Heart left ventricle (tissue), 16 donors: ENCODE data around the gene SEC14L2. TPM values are rescaled to one million over a fixed set of nuclear protein-coding genes. Genes with fewer than 3 reads are reported as not detected.

Experiments used
- ATAC-seq, 4 donors: fragments of 200-7000 bp; cut with Tn5 transposase; one replicate each; pipeline ENCODE4 v1.9.1; 2020 to 2022; ENCODE audit warnings: moderate library complexity in 4 of 4, mild to moderate bottlenecking in 3 of 4, moderate number of reproducible peaks in 1 of 4
- DNase-seq, 5 donors: peaks; one replicate each; pipeline ENCODE4 v3.0.0-alpha.2; 2020
- H3K27ac ChIP-seq, 12 donors: fragments of 200-600 bp; sonication (generic) in 4 of 12; one replicate each; pipeline versions ENCODE4 v1.5.0 to v1.8.0; 2016 to 2022; ENCODE audit warnings: mild to moderate bottlenecking in 2 of 12
- H3K27me3 ChIP-seq, 9 donors: fragments of 200-600 bp; sonication (generic) in 2 of 9; one replicate each; pipeline versions ENCODE4 v1.5.1 to v1.8.0; 2016 to 2022; ENCODE audit warnings: mild to moderate bottlenecking in 3 of 9
- H3K36me3 ChIP-seq, 9 donors: fragments of 200-600 bp; sonication (generic) in 2 of 9; one replicate each; pipeline versions ENCODE4 v1.5.0 to v1.8.0; 2018 to 2022; ENCODE audit warnings: mild to moderate bottlenecking in 2 of 9
- H3K4me1 ChIP-seq, 12 donors: fragments of 200-600 bp; sonication (generic) in 4 of 12; one replicate each; pipeline versions ENCODE4 v1.5.0 to v1.8.0; 2016 to 2022; ENCODE audit warnings: mild to moderate bottlenecking in 3 of 12
- H3K4me3 ChIP-seq, 12 donors: fragments of 200-600 bp; sonication (generic) in 4 of 12; one replicate each; pipeline versions ENCODE4 v1.5.0 to v1.8.0; 2017 to 2022; ENCODE audit warnings: mild to moderate bottlenecking in 9 of 12, moderate library complexity in 4 of 12
- H3K9me3 ChIP-seq, 12 donors: fragments of 200-600 bp; sonication (generic) in 4 of 12; one replicate each; pipeline versions ENCODE4 v1.5.0 to v1.8.0; 2016 to 2022; ENCODE audit warnings: mild to moderate bottlenecking in 1 of 12
- CTCF ChIP-seq, 12 donors: fragments of 200-600 bp; sonication (generic) in 4 of 12; IDR thresholded peaks; one replicate each; pipeline versions ENCODE4 v1.5.0 to v1.8.0; 2018 to 2022; ENCODE audit warnings: antibody characterized with exemption in 12 of 12, mild to moderate bottlenecking in 5 of 12
- POLR2A ChIP-seq, 2 donors: fragments of 450-650 bp; IDR thresholded peaks; one replicate each; pipeline ENCODE4 v1.6.1; 2017; ENCODE audit warnings: antibody characterized with exemption in 2 of 2, mild to moderate bottlenecking in 2 of 2, moderate library complexity in 2 of 2
- WGBS, 4 donors: extraction: QIAGEN DNeasy Blood & Tissue Kit in 2 of 4; methylation state at CpG; one replicate each; pipeline versions ENCODE4 v1.1.5 to v1.1.7; 2013 to 2018; 5-methylcytosine and 5-hydroxymethylcytosine counted together
- intact Hi-C, 10 donors: fragments of 100-400 bp; cut with DNase I; formaldehyde crosslinking; loops; one replicate each; pipeline versions ENCODE4 v1.11.1 to v1.14.2; 2022
- polyA plus RNA-seq, 2 donors: library from polyadenylated mRNA; stranded (reverse); fragments of 200-250 nt; gene quantifications; one replicate each; pipeline ENCODE4 v1.2.3, GENCODE V29; 2013
- total RNA-seq, 9 donors: library from RNA; depleted of rRNA in 2 of 9; stranded (reverse); fragments of >200 nt in 2 of 9; fragmentation: NEBNext Ultra II Directional in 3 of 9; extraction: Animal tissue kit (Norgen Biotek cat#: 25700) in 3 of 9; gene quantifications; one replicate each; pipeline versions ENCODE4 v1.1.0 to v1.2.4, GENCODE V29; 2016 to 2023
- donor health status: ischemic (EF 13 %, LVEDD 7.1; RV severe dilation, severe dysfunction).
- donor health status: healthy with polysubstance abuse.
- donor health status: DM: no; HTN: yes; CAD: no.
- donor health status: DM: no; HTN: no; CAD: no.
- donor health status: ischemic (EF 25% LVEDD 6.9; RV normal size, moderate dysfunction).
- donor health status: ischemic (EF 25% LVEDD 5.7; RV mildly dilated, moderate dysfunction).
- donor health status: healthy.
- donor health status: DM: yes; HTN: yes; CAD: no.
- donor health status: ischemic (EF 35%, LVEDD 5.7; RV mildly dilated, moderate dysfunction).
- donor health status: nonischemic (EF 11% LVEDD 7.7; RV severe dilation, severe dysfunction).
- donor health status: DM: yes; HTN: yes; CAD: no.
- donor health status: PGD.
- donor health status: ischemic (EF 29% LVEDD 5.4; RV normal size, mild dysfunction).
- donor health status: nonischemic (EF 23%, LVEDD 6.1; RV moderate dilation, normal function).

The SEC14L2 gene
- total and polyA plus RNA-seq, 11 donors, result 0.30 to 11.2 (median 1.6) TPM

DNA sequence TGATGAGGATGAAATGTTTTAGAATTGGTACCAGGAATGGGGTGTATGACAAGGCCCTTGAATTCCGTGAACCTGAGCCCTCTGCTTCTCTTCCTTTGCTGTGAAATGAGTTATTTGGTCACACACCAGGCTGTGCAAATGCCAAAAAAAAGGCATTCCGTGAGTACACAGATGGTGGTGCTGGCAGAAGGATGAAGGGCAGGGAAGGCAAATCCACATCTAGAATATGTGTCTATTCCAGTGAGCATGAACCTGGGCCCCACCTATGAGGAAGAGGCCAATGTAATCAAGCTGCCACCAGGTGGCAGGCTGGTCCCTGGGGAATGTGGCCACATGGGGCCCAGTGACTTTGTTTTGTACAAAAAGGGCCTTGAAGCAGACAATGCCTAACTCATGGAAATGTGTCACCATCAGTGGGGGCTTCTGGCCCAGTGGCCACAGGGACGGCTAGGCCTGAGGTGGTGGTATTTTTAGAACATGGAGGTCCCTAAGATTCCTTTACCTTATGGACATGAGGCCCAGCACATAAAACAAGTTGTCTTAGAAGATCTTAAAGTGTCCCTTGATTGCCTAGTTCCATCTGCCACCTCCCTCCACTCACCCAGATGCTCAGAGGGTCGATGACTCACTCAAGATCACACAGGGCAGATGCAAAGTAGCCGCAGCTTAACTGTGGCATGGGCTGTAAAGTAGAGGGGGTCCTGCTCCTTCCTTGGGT, 5.7 kb upstream of the SEC14L2 start:
- H3K36me3 ChIP-seq, result no peaks in the 10 kb centered on the region
- peak; percentile 42 to 76 (median 61) for TF ChIP-seq CTCF (IDR thresholded peaks at IDR 0.05)
- no peak for TF ChIP-seq POLR2A (IDR thresholded peaks at IDR 0.05)
- DNase-seq (peak; percentile 34 to 75 (median 54)), ATAC-seq (peak in 2 of 4 donors; percentile 40 to 45)
- H3K4me3 ChIP-seq, result no peak overlapping the region
- H3K9me3 ChIP-seq, result no peaks in the 10 kb centered on the region
- intact Hi-C loops, result loop anchor here in 9 of 10 donors (1.0 to 10.0 kb wide), 8 partner anchors 91 to 366 kb away; no protein-coding TSS in a partner anchor
- H3K4me1 ChIP-seq, result peaks cover 0 to 12% (median 7%) of the 10 kb centered on the region in 12 donors
- no peak overlapping the region for H3K27ac ChIP-seq
- 70 to 91% (median 72%) methylated on average over 4 to 5 of the region's 5 CpGs for WGBS, 4 donors
- peaks cover 0 to 22% (median 7%) of the 10 kb centered on the region in 9 donors for H3K27me3 ChIP-seq

GRCh38 chr22:30392661-30393321, 4.0 kb upstream of the SEC14L2 start:
- peaks cover 4 to 38% (median 22%) of the 10 kb centered on the region in 9 donors for H3K27me3 ChIP-seq
- DNase-seq (no peak), ATAC-seq (no peak)
- WGBS, 4 donors, result 66 to 74% (median 70%) methylated on average over 9 of the region's 9 CpGs
- no peaks in the 10 kb centered on the region for H3K36me3 ChIP-seq
- no peak overlapping the region for H3K4me3 ChIP-seq
- intact Hi-C loops, result loop anchor here in 4 of 10 donors (5.0 to 10.0 kb wide), 5 partner anchors 90 to 365 kb away; no protein-coding TSS in a partner anchor
- H3K27ac ChIP-seq, result no peak overlapping the region
- TF ChIP-seq POLR2A (IDR thresholded peaks at IDR 0.05), result no peak
- no peak for TF ChIP-seq CTCF (IDR thresholded peaks at IDR 0.05)
- no peaks in the 10 kb centered on the region for H3K9me3 ChIP-seq
- peaks cover 0 to 15% (median 9%) of the 10 kb centered on the region in 12 donors for H3K4me1 ChIP-seq

DNA sequence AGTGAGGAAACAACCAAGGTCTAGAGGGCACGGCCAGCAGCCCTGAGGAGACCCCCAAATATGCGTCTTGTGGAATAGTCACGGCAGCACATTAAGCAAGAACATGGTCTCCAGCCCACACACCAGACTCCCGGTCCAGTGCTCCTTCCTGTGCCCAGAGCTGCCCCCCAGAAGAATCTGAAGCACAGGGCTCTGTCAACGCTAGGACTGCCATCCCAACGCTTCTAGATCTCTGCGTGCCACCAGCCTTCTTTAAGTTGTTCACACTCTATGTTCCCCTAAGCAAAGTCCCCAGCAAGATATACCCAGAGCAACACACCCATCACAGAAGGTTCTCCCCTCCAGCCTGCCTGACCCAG, 3.5 kb upstream of the SEC14L2 start:
- H3K27me3 ChIP-seq, result peaks cover 4 to 41% (median 26%) of the 10 kb centered on the region in 9 donors
- intact Hi-C loops, result loop anchor here in 4 of 10 donors (5.0 to 10.0 kb wide), 5 partner anchors 89 to 364 kb away; no protein-coding TSS in a partner anchor
- ATAC-seq, result no peak

More for the DNA sequence above, 3.5 kb upstream of the SEC14L2 start:
- H3K4me1 ChIP-seq, result peaks cover 0 to 16% (median 9%) of the 10 kb centered on the region in 12 donors
- H3K9me3 ChIP-seq, result no peaks in the 10 kb centered on the region
- no peak for DNase-seq
- H3K27ac ChIP-seq, result no peak overlapping the region
- no peak for TF ChIP-seq POLR2A (IDR thresholded peaks at IDR 0.05)
- TF ChIP-seq CTCF (IDR thresholded peaks at IDR 0.05), result no peak
- no peaks in the 10 kb centered on the region for H3K36me3 ChIP-seq
- 79 to 82% (median 81%) methylated on average over 7 of the region's 7 CpGs for WGBS, 4 donors
- no peak overlapping the region for H3K4me3 ChIP-seq
